HCT116 (cell line): ENCODE results near the gene GORASP1. TPM values are rescaled to one million over a fixed set of nuclear protein-coding genes. Genes with fewer than 3 reads are reported as not detected.

ENCODE experiments used
- ATAC-seq: fragments of 200-7000 bp; cut with Tn5 transposase; 2 replicates; pipeline ENCODE4 v1.9.1; 2020; ENCODE audit warnings: mild to moderate bottlenecking, moderate library complexity
- BruUV-seq: library from RNA; stranded (reverse); fragments of 400-500 nt; replicated peaks from 2 replicates; lab custom pipeline; 2021; lab: Mats Ljungman, UMichigan
- CTCF ChIA-PET: fragments of 300-600 bp; sonication (Branson Sonifier 250); formaldehyde crosslinking; loops from one replicate; lab custom pipeline; 2021; ENCODE audit warnings: antibody characterized with exemption; lab: Charles Lee
- POLR2A ChIA-PET: fragments of 300-600, 350-600 bp; sonication (Branson Sonifier 250); formaldehyde crosslinking; loops from one replicate; lab custom pipeline; 2021; ENCODE audit warnings: antibody characterized with exemption; lab: Charles Lee
- RAD21 ChIA-PET, 2 experiments: fragments of 300-600 bp; sonication (Branson Sonifier 250); formaldehyde crosslinking; loops; one replicate each; lab custom pipeline; 2023; ENCODE audit warnings: low total read pairs in 2 of 2; ENCODE audit not compliant: uncharacterized antibody in 2 of 2, unreplicated experiment in 2 of 2, low non-redundant PET in 1 of 2; lab: Charles Lee
- DNase-seq: peaks from one replicate; pipeline ENCODE4 v3.0.0-alpha.2; 2010; ENCODE audit warnings: low read depth, low spot score
- H2AFZ ChIP-seq: fragments of 200-600 bp; shearing (Covaris generic), sonication (generic); 2 replicates; pipeline ENCODE4 v1.6.1; 2017; ENCODE audit warnings: low read depth, mixed run types, mixed read lengths, antibody characterized with exemption, low read length; ENCODE audit not compliant: poor library complexity, severe bottlenecking
- H3K27ac ChIP-seq: 2 replicates; pipeline ENCODE4 v1.5.1; 2012; ENCODE audit warnings: low read depth, low read length
- H3K27me3 ChIP-seq: fragments of 200-600 bp; sonication (generic); 2 replicates; pipeline ENCODE4 v1.6.1; 2016; ENCODE audit warnings: mixed run types, low read length, mixed read lengths; ENCODE audit not compliant: insufficient read depth
- H3K36me3 ChIP-seq, 2 experiments: fragments of 200-500 bp in 1 of 2; fragments of 200-600 bp in 1 of 2; sonication (Bioruptor generic) in 1 of 2; sonication (generic) in 1 of 2; 2 replicates each; pipeline versions ENCODE4 v1.5.1 to v1.6.1; 2014 to 2016; ENCODE audit warnings: low read length in 2 of 2, inconsistent platforms in 1 of 2, mixed read lengths in 1 of 2, mixed run types in 1 of 2; ENCODE audit not compliant: insufficient read depth in 2 of 2, control insufficient read depth in 1 of 2
- H3K4me1 ChIP-seq, 2 experiments: fragments of 200-600 bp in 1 of 2; sonication (generic) in 1 of 2; 2 replicates each; pipeline versions ENCODE4 v1.5.1 to v1.6.1; 2012 to 2017; ENCODE audit warnings: low read length in 2 of 2, inconsistent platforms in 1 of 2, mild to moderate bottlenecking in 1 of 2, mixed read lengths in 1 of 2, mixed run types in 1 of 2, moderate library complexity in 1 of 2; ENCODE audit not compliant: insufficient read depth in 2 of 2, control insufficient read depth in 1 of 2
- H3K4me2 ChIP-seq: fragments of 200-600 bp; sonication (generic); 2 replicates; pipeline ENCODE4 v1.6.1; 2017; ENCODE audit warnings: mixed run types, low read length, mixed read lengths
- H3K4me3 ChIP-seq, 2 experiments: fragments of 200-600 bp in 1 of 2; sonication (generic) in 1 of 2; replicated peaks in 1 of 2; 2 replicates each; pipeline ENCODE4 v1.5.1; 2011 to 2016; ENCODE audit warnings: low read length in 2 of 2, control low read depth in 1 of 2, low read depth in 1 of 2, mild to moderate bottlenecking in 1 of 2, mixed read lengths in 1 of 2, mixed run types in 1 of 2
- H3K79me2 ChIP-seq: fragments of 200-600 bp; sonication (generic); 2 replicates; pipeline ENCODE4 v1.6.1; 2017; ENCODE audit warnings: mild to moderate bottlenecking, mixed run types, low read length, moderate library complexity, mixed read lengths; ENCODE audit not compliant: insufficient read depth
- H3K9ac ChIP-seq: fragments of 200-600 bp; sonication (generic); 2 replicates; pipeline ENCODE4 v1.6.1; 2016; ENCODE audit warnings: low read length, mixed read lengths
- H3K9me2 ChIP-seq: fragments of 200-600 bp; sonication (generic), shearing (Covaris generic); 2 replicates; pipeline ENCODE4 v1.6.1; 2017; ENCODE audit warnings: mixed run types, mild to moderate bottlenecking, moderate library complexity; ENCODE audit not compliant: insufficient read depth
- H3K9me3 ChIP-seq, 2 experiments: fragments of 200-500 bp in 1 of 2; fragments of 200-600 bp in 1 of 2; sonication (Bioruptor generic) in 1 of 2; sonication (generic) in 1 of 2; 2 replicates each; pipeline ENCODE4 v1.6.1; 2014 to 2017; ENCODE audit warnings: low read length in 2 of 2, mixed read lengths in 2 of 2, inconsistent platforms in 1 of 2, low read depth in 1 of 2, mild to moderate bottlenecking in 1 of 2, mixed run types in 1 of 2, moderate library complexity in 1 of 2; ENCODE audit not compliant: control insufficient read depth in 1 of 2, insufficient read depth in 1 of 2
- H4K20me1 ChIP-seq: fragments of 200-600 bp; sonication (generic), shearing (Covaris generic); 2 replicates; pipeline ENCODE4 v1.6.1; 2017; ENCODE audit warnings: mixed run types, mild to moderate bottlenecking, moderate library complexity; ENCODE audit not compliant: insufficient read depth
- CBX3 ChIP-seq: IDR thresholded peaks from 2 replicates; pipeline ENCODE4 v1.6.1; 2012; ENCODE audit warnings: low read depth
- EGR1 ChIP-seq: IDR thresholded peaks from 2 replicates; pipeline ENCODE4 v1.6.1; 2012; ENCODE audit warnings: low read depth
- ELF1 ChIP-seq: IDR thresholded peaks from 2 replicates; pipeline ENCODE4 v1.6.1; 2012; ENCODE audit warnings: low read depth, borderline replicate concordance
- EZH2 ChIP-seq: fragments of 200-600 bp; sonication (generic); IDR thresholded peaks from 2 replicates; pipeline ENCODE4 v1.6.1; 2017; ENCODE audit warnings: antibody characterized with exemption, mixed run types
- SIN3A ChIP-seq: IDR thresholded peaks from 2 replicates; pipeline ENCODE4 v1.6.1; 2012; ENCODE audit warnings: low read depth
- TCF7L2 ChIP-seq: IDR thresholded peaks from 2 replicates; pipeline ENCODE4 v1.7.0; 2011; ENCODE audit warnings: borderline replicate concordance, inconsistent platforms; ENCODE audit not compliant: insufficient read depth, insufficient read length; ENCODE audit errors: extremely low read depth
- YY1 ChIP-seq: IDR thresholded peaks from 2 replicates; pipeline ENCODE4 v1.6.1; 2011; ENCODE audit warnings: low read length, low read depth, moderate library complexity, mild to moderate bottlenecking; ENCODE audit not compliant: insufficient replicate concordance; ENCODE audit errors: extremely low read depth
- ZNF274 ChIP-seq: fragments of 200-500 bp; sonication (Bioruptor generic); IDR thresholded peaks from 2 replicates; pipeline ENCODE4 v1.6.1; 2014; ENCODE audit warnings: mild to moderate bottlenecking, low read depth, low read length, inconsistent platforms
- intact Hi-C: fragments of 100-400 bp; cut with micrococcal nuclease; formaldehyde crosslinking; loops from 2 replicates; pipeline ENCODE4 v1.10.0; 2022
- total RNA-seq: library from RNA; stranded (reverse); gene quantifications from one replicate; pipeline ENCODE4 v1.2.1, GENCODE V29; 2021; ENCODE audit not compliant: unreplicated experiment
- TF ChIP-seq, protein P1 (sequence below), 3 experiments: fragments of 200-600 bp in 1 of 3; sonication (generic) in 1 of 3; IDR thresholded peaks in 2 of 3; conservative IDR thresholded peaks in 1 of 3; 2 replicates each; pipeline ENCODE4 v1.5.1; 2012 to 2017; ENCODE audit warnings: low read depth in 2 of 3, low read length in 2 of 3, antibody characterized with exemption in 1 of 3, borderline replicate concordance in 1 of 3, control low read depth in 1 of 3, mild to moderate bottlenecking in 1 of 3, mixed read lengths in 1 of 3, mixed run types in 1 of 3, moderate library complexity in 1 of 3; ENCODE audit not compliant: insufficient read depth in 1 of 3

The GORASP1 gene
- total RNA-seq, 1 experiment from 2014 or later, result 38.8 TPM

DNA sequence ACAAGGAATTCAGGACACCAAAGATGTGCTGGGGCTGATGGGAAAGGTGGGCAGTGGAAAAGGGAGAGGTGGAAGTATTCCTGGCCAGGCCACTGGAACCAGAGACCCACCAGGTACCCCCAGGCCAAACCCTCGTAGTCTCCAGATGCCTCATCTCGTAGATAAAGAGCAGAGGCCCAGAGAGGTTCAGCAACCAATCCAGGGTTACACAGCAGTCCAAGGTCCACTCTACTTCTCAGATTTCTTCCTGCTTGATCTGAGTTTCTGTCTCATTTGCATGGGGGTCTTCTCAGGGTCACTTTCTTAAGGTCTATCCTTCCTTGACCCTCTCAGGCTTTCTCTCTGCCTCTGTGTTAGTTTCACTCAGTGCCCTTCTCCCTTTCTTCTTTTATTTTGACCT is 5.1 kb upstream of the GORASP1 start:
- Histone ChIP-seq H3K79me2 (no peaks in the 10 kb centered on the region), H3K27me3 (no peaks in the 10 kb centered on the region), H3K27ac (no peak overlapping the region), H3K4me3 (no peak overlapping the region), H2AFZ (no peak overlapping the region), H3K9me3 (no peaks in the 10 kb centered on the region), H3K36me3 (no peaks in the 10 kb centered on the region), H3K4me1 (peaks cover 6 to 10% of the 10 kb centered on the region in 2 experiments), H3K4me2 (no peak overlapping the region), H4K20me1 (no peaks in the 10 kb centered on the region), H3K9ac (no peak overlapping the region), H3K9me2 (no peaks in the 10 kb centered on the region)
- no peak for ATAC-seq
- ChIA-PET CTCF (no interaction called here), RAD21 (no interaction called here), POLR2A (no interaction called here)
- no peak for TF ChIP-seq EGR1
- no peak for TF ChIP-seq ZNF274
- no peak for TF ChIP-seq CBX3
- TF ChIP-seq YY1, result no peak
- TF ChIP-seq TCF7L2, result no peak
- no peak for TF ChIP-seq EZH2
- TF ChIP-seq, protein P1, sequence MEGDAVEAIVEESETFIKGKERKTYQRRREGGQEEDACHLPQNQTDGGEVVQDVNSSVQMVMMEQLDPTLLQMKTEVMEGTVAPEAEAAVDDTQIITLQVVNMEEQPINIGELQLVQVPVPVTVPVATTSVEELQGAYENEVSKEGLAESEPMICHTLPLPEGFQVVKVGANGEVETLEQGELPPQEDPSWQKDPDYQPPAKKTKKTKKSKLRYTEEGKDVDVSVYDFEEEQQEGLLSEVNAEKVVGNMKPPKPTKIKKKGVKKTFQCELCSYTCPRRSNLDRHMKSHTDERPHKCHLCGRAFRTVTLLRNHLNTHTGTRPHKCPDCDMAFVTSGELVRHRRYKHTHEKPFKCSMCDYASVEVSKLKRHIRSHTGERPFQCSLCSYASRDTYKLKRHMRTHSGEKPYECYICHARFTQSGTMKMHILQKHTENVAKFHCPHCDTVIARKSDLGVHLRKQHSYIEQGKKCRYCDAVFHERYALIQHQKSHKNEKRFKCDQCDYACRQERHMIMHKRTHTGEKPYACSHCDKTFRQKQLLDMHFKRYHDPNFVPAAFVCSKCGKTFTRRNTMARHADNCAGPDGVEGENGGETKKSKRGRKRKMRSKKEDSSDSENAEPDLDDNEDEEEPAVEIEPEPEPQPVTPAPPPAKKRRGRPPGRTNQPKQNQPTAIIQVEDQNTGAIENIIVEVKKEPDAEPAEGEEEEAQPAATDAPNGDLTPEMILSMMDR (IDR thresholded peaks at IDR 0.05 in 2 of 3, conservative IDR thresholded peaks at IDR 0.05 in 1 of 3; ENCODE audit: borderline replicate concordance in 1 of 3, insufficient read depth in 1 of 3, low read depth in 2 of 3, low read length in 2 of 3), result no peak
- TF ChIP-seq ELF1, result no peak
- TF ChIP-seq SIN3A, result no peak
- BruUV-seq, result no TSS peak
- no peak for DNase-seq
- intact Hi-C loops, result no loop called here
